GM23338 (cell line): ENCODE measurements around the gene CYP1B1. TPM values are rescaled to one million over a fixed set of nuclear protein-coding genes. Genes with fewer than 3 reads are reported as not detected.

Source experiments
- ATAC-seq: fragments of 200-7000 bp; cut with Tn5 transposase; 3 replicates; pipeline ENCODE4 v1.9.1; 2020
- DNase-seq: peaks from one replicate; pipeline ENCODE4 v3.0.0-alpha.2; 2015; ENCODE audit warnings: low spot score
- H2AFZ ChIP-seq: fragments of 200-600 bp; sonication (generic); 2 replicates; pipeline ENCODE4 v1.8.0; 2016; ENCODE audit warnings: antibody characterized with exemption, mild to moderate bottlenecking, moderate library complexity
- H3F3A ChIP-seq: fragments of 200-600 bp; sonication (generic); replicated peaks from 2 replicates; pipeline ENCODE4 v1.8.0; 2017; ENCODE audit warnings: antibody characterized with exemption, mixed run types, low read depth
- H3K27ac ChIP-seq: fragments of 200-600 bp; sonication (generic); 2 replicates; pipeline ENCODE4 v1.6.1; 2016; ENCODE audit warnings: low read depth
- H3K27me3 ChIP-seq: fragments of 200-600 bp; sonication (generic); 2 replicates; pipeline ENCODE4 v1.8.0; 2016; ENCODE audit warnings: mild to moderate bottlenecking, mixed run types, moderate library complexity; ENCODE audit not compliant: insufficient read depth
- H3K36me3 ChIP-seq: fragments of 200-600 bp; sonication (generic); 2 replicates; pipeline ENCODE4 v1.8.0; 2016; ENCODE audit warnings: mild to moderate bottlenecking; ENCODE audit not compliant: insufficient read depth
- H3K4me1 ChIP-seq: fragments of 200-600 bp; sonication (generic); 2 replicates; pipeline ENCODE4 v1.8.0; 2016; ENCODE audit warnings: mild to moderate bottlenecking, moderate library complexity; ENCODE audit not compliant: insufficient read depth
- H3K4me2 ChIP-seq: fragments of 200-600 bp; sonication (generic); 2 replicates; pipeline ENCODE4 v1.7.1; 2017; ENCODE audit warnings: mixed run types
- H3K4me3 ChIP-seq: fragments of 200-600 bp; sonication (generic); 2 replicates; pipeline ENCODE4 v1.6.1; 2016; ENCODE audit warnings: mixed run types
- H3K79me2 ChIP-seq: fragments of 200-600 bp; sonication (generic); replicated peaks from 2 replicates; pipeline ENCODE4 v1.8.0; 2017; ENCODE audit warnings: mild to moderate bottlenecking; ENCODE audit not compliant: insufficient read depth
- H3K9me2 ChIP-seq: fragments of 200-600 bp; sonication (generic); 2 replicates; pipeline ENCODE4 v1.8.0; 2017; ENCODE audit not compliant: insufficient read depth
- H4K20me1 ChIP-seq: fragments of 200-600 bp; sonication (generic); replicated peaks from 2 replicates; pipeline ENCODE4 v1.8.0; 2017; ENCODE audit warnings: mild to moderate bottlenecking; ENCODE audit not compliant: insufficient read depth
- H3K27ac Mint-ChIP-seq: 2 replicates; pipeline ENCODE4 v1.8.0; 2020; ENCODE audit warnings: inconsistent platforms, mild to moderate bottlenecking, moderate library complexity, mixed read lengths
- H3K27me3 Mint-ChIP-seq: 3 replicates; pipeline ENCODE4 v1.8.0; 2022; ENCODE audit warnings: low read depth, mild to moderate bottlenecking, moderate library complexity, mixed read lengths, inconsistent platforms; ENCODE audit not compliant: insufficient read depth, poor library complexity
- H3K36me3 Mint-ChIP-seq: 3 replicates; pipeline ENCODE4 v1.8.0; 2021; ENCODE audit warnings: low read depth, mild to moderate bottlenecking, inconsistent platforms, moderate library complexity, mixed read lengths
- H3K4me1 Mint-ChIP-seq: 3 replicates; pipeline ENCODE4 v1.8.0; 2020; ENCODE audit warnings: mild to moderate bottlenecking, inconsistent platforms, mixed read lengths
- H3K4me3 Mint-ChIP-seq: 3 replicates; pipeline ENCODE4 v1.8.0; 2021; ENCODE audit warnings: moderate library complexity, mild to moderate bottlenecking, inconsistent platforms, mixed read lengths
- H3K9me3 Mint-ChIP-seq: 3 replicates; pipeline ENCODE4 v1.8.0; 2020; ENCODE audit warnings: moderate library complexity, mild to moderate bottlenecking, inconsistent platforms, mixed read lengths
- CREB1 ChIP-seq: fragments of 250-450 bp; sonication (Bioruptor Pico); IDR thresholded peaks from 2 replicates; pipeline ENCODE4 v1.5.0; 2020; ENCODE audit warnings: low read depth, mild to moderate bottlenecking, moderate library complexity
- CTCF ChIP-seq, 2 experiments: fragments of 200-600 bp in 1 of 2; sonication (generic) in 1 of 2; conservative IDR thresholded peaks; 2 replicates each; pipeline versions ENCODE4 v1.5.1 to v1.6.1; 2016 to 2017; ENCODE audit warnings: antibody characterized with exemption in 2 of 2, low read depth in 2 of 2, mild to moderate bottlenecking in 2 of 2, moderate library complexity in 1 of 2
- ETS1 ChIP-seq: IDR thresholded peaks from 2 replicates; pipeline ENCODE4 v1.6.1; 2016; ENCODE audit warnings: antibody characterized with exemption
- EZH2 ChIP-seq: fragments of 200-600 bp; sonication (generic); IDR thresholded peaks from one replicate; pipeline ENCODE4 v1.8.0; 2017; ENCODE audit warnings: antibody characterized with exemption, mild to moderate bottlenecking, low read depth; ENCODE audit not compliant: unreplicated experiment
- EZH2phosphoT487 ChIP-seq: fragments of 200-600 bp; sonication (generic); IDR thresholded peaks from one replicate; pipeline ENCODE4 v1.8.1; 2018; ENCODE audit warnings: antibody characterized with exemption; ENCODE audit not compliant: unreplicated experiment
- JUNB ChIP-seq: IDR thresholded peaks from one replicate; pipeline ENCODE4 v1.6.1; 2016; ENCODE audit warnings: antibody characterized with exemption; ENCODE audit not compliant: unreplicated experiment
- NANOG ChIP-seq: IDR thresholded peaks from 2 replicates; pipeline ENCODE4 v1.6.1; 2016; ENCODE audit warnings: antibody characterized with exemption, borderline replicate concordance
- POLR2AphosphoS5 ChIP-seq: IDR thresholded peaks from 2 replicates; pipeline ENCODE4 v1.6.1; 2016; ENCODE audit warnings: antibody characterized with exemption, low read depth
- REST ChIP-seq: IDR thresholded peaks from one replicate; pipeline ENCODE4 v1.6.1; 2018; ENCODE audit warnings: antibody characterized with exemption; ENCODE audit not compliant: unreplicated experiment
- STAT1 ChIP-seq: IDR thresholded peaks from one replicate; pipeline ENCODE4 v1.6.1; 2016; ENCODE audit warnings: antibody characterized with exemption; ENCODE audit not compliant: unreplicated experiment
- ZNF114 ChIP-seq: fragments of 250-450 bp; sonication (Bioruptor Pico); IDR thresholded peaks from 2 replicates; pipeline ENCODE4 v1.5.0; 2020; ENCODE audit warnings: mild to moderate bottlenecking, moderate library complexity
- ZNF331 ChIP-seq: fragments of 250-450 bp; sonication (Bioruptor Pico); IDR thresholded peaks from 2 replicates; pipeline ENCODE4 v1.5.0; 2020; ENCODE audit warnings: low read depth, mild to moderate bottlenecking, moderate library complexity
- ZNF462 ChIP-seq: fragments of 250-450 bp; sonication (Bioruptor Pico); IDR thresholded peaks from 2 replicates; pipeline ENCODE4 v1.5.0; 2020; ENCODE audit warnings: mild to moderate bottlenecking, moderate library complexity
- polyA plus RNA-seq: library from polyadenylated mRNA; unstranded; fragments of >200 nt; fragmentation: Nextera tagmentation; extraction: Ambion mirVana; gene quantifications from 2 replicates; pipeline ENCODE4 v1.2.1, GENCODE V29; 2016
- total RNA-seq: library from RNA; depleted of rRNA; stranded (reverse); fragments of >200 nt; shearing (Covaris generic); gene quantifications from 2 replicates; pipeline ENCODE4 v1.2.3, GENCODE V29; 2014

CYP1B1 gene
- total and polyA plus RNA-seq, 2 experiments from 2014 or later, result 3.3 to 6.2 TPM

GRCh38 chr2:38066421-38067115, 9.4 kb downstream of the CYP1B1 start:
- no peaks in the 10 kb centered on the region for H3K79me2 ChIP-seq
- TF ChIP-seq NANOG, result no peak
- no peak for TF ChIP-seq REST
- no peak for TF ChIP-seq CREB1 (CRISPR knock-in tag)
- TF ChIP-seq POLR2AphosphoS5, result no peak
- TF ChIP-seq STAT1, result no peak
- TF ChIP-seq EZH2, result no peak
- TF ChIP-seq JUNB, result no peak
- no peak for TF ChIP-seq ETS1
- TF ChIP-seq CTCF (conservative IDR thresholded peaks at IDR 0.05; ENCODE audit: low read depth in 2 of 2), result no peak
- no peak for TF ChIP-seq ZNF331
- no peak for TF ChIP-seq ZNF462 (CRISPR knock-in tag)
- no peak for TF ChIP-seq ZNF114 (CRISPR knock-in tag)
- no peak for TF ChIP-seq EZH2phosphoT487

More at GRCh38 chr2:38066421-38067115, 9.4 kb downstream of the CYP1B1 start:
- Histone ChIP-seq H3F3A (no peaks in the 10 kb centered on the region), H3K4me1 (no peaks in the 10 kb centered on the region), H4K20me1 (no peaks in the 10 kb centered on the region), H3K36me3 (no peaks in the 10 kb centered on the region), H3K27me3 (peaks cover 8% of the 10 kb centered on the region), H3K4me3 (no peak overlapping the region), H3K27ac (no peak overlapping the region), H2AFZ (no peak overlapping the region), H3K9me2 (no peaks in the 10 kb centered on the region), H3K4me2 (no peak overlapping the region)
- ATAC-seq (no peak), DNase-seq (no peak)
- Mint-ChIP-seq H3K9me3 (no peaks in the 10 kb centered on the region), H3K27ac (no peak overlapping the region), H3K4me3 (no peak overlapping the region), H3K27me3 (peaks cover 2% of the 10 kb centered on the region), H3K36me3 (no peaks in the 10 kb centered on the region), H3K4me1 (no peaks in the 10 kb centered on the region)
